Smooth muscle cell (in vitro differentiated cells): Measurements from ENCODE around the gene TAF6. TPM values are rescaled to one million over a fixed set of nuclear protein-coding genes. Genes with fewer than 3 reads are reported as not detected.

Source experiments
- DNase-seq: peaks from one replicate; lab custom pipeline; 2025; ENCODE audit not compliant: unreplicated experiment; lab: John Stamatoyannopoulos, UW
- H2AFZ ChIP-seq: fragments of 200-600 bp; sonication (generic); 2 replicates; pipeline ENCODE4 v1.6.0; 2016; ENCODE audit warnings: antibody characterized with exemption, low read depth, mild to moderate bottlenecking
- H3F3A ChIP-seq: fragments of 200-600 bp; sonication (generic); 2 replicates; pipeline ENCODE4 v1.6.0; 2017; ENCODE audit warnings: antibody characterized with exemption, low read depth
- H3K27ac ChIP-seq: fragments of 200-600 bp; sonication (generic); 2 replicates; pipeline ENCODE4 v1.5.1; 2016; ENCODE audit warnings: low read depth, mild to moderate bottlenecking
- H3K27me3 ChIP-seq: fragments of 200-600 bp; sonication (generic); 2 replicates; pipeline ENCODE4 v1.6.1; 2016; ENCODE audit warnings: low read depth, mild to moderate bottlenecking
- H3K36me3 ChIP-seq: fragments of 200-600 bp; sonication (generic); 2 replicates; pipeline ENCODE4 v1.5.1; 2016; ENCODE audit warnings: low read depth
- H3K4me1 ChIP-seq: fragments of 200-600 bp; sonication (generic); 2 replicates; pipeline ENCODE4 v1.5.1; 2016; ENCODE audit warnings: low read depth
- H3K4me2 ChIP-seq: fragments of 200-600 bp; sonication (generic); 2 replicates; pipeline ENCODE4 v1.6.0; 2016; ENCODE audit warnings: mild to moderate bottlenecking
- H3K4me3 ChIP-seq: fragments of 200-600 bp; sonication (generic); 2 replicates; pipeline ENCODE4 v1.5.1; 2016; ENCODE audit warnings: mild to moderate bottlenecking
- H3K79me2 ChIP-seq: fragments of 200-600 bp; sonication (generic); 2 replicates; pipeline ENCODE4 v1.6.0; 2016; ENCODE audit warnings: low read depth, mild to moderate bottlenecking
- H3K9ac ChIP-seq: fragments of 200-600 bp; sonication (generic); 2 replicates; pipeline ENCODE4 v1.6.0; 2016; ENCODE audit warnings: low read depth
- H3K9me3 ChIP-seq: fragments of 200-600 bp; sonication (generic); replicated peaks from 2 replicates; pipeline ENCODE4 v1.5.1; 2016; ENCODE audit warnings: low read depth
- H4K20me1 ChIP-seq: fragments of 200-600 bp; sonication (generic); 2 replicates; pipeline ENCODE4 v1.6.0; 2016; ENCODE audit warnings: low read depth
- WGBS: methylation state at CpG from one replicate; pipeline ENCODE4 v1.1.7; 2016; ENCODE audit warnings: low lambda C conversion rate; 5-methylcytosine and 5-hydroxymethylcytosine counted together
- polyA plus RNA-seq: library from polyadenylated mRNA; unstranded; fragments of >200 nt; fragmentation: Nextera tagmentation; extraction: Ambion mirVana; gene quantifications from 2 replicates; pipeline ENCODE4 v1.2.1, GENCODE V29; 2016
- total RNA-seq: library from RNA; depleted of rRNA; stranded (reverse); fragments of >200 nt; gene quantifications from 2 replicates; pipeline ENCODE4 v1.2.3, GENCODE V29; 2014
- TF ChIP-seq, protein P1 (sequence below): fragments of 200-600 bp; sonication (generic); IDR thresholded peaks from 2 replicates; pipeline ENCODE4 v1.5.1; 2017; ENCODE audit warnings: borderline replicate concordance, mild to moderate bottlenecking, antibody characterized with exemption; ENCODE audit not compliant: insufficient read depth, poor library complexity, severe bottlenecking

TAF6 gene
- total and polyA plus RNA-seq, 2 experiments from 2014 or later = 26.6 to 78.0 TPM

DNA sequence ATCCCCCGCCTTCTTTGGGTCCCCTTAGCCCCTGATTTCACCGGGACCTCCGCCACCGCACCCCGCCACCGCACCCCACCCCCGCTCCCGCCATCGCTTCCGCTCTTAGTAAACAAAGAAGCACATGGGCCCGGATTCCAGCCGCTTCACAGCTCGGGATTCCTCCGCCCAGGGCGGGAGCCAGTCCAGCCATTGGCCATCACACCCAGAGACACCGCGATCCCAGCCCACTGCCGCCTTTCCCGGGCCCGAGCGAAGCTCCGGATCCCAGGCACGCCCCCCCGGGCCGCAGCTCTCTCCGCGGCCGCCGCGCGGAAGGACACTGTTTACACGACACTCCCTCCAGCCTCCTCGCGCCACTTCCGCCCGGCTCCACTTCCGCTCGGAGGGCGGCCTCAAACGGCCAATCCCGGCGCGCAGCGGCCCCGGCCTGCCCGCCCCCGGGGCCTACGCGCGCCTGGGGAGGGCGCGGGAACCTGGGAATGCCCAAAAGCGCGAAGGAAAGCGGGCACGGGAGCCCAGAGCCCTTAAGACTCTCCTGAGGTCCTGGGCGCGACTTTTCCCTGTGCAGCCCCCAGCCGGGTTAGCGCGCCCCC, 18.6 kb downstream of the TAF6 start:
- H3K4me3 ChIP-seq = peak overlapping the region; percentile 93
- H3K9me3 ChIP-seq = no peaks in the 10 kb centered on the region
- no peak overlapping the region for H2AFZ ChIP-seq
- DNase-seq = peak; percentile 86
- WGBS = 1% methylated on average over 57 of the region's 61 CpGs
- no peaks in the 10 kb centered on the region for H3K27me3 ChIP-seq
- peak overlapping the region; percentile 97 for H3K9ac ChIP-seq
- H3K4me2 ChIP-seq = peak overlapping the region; percentile 100
- TF ChIP-seq, protein P1, sequence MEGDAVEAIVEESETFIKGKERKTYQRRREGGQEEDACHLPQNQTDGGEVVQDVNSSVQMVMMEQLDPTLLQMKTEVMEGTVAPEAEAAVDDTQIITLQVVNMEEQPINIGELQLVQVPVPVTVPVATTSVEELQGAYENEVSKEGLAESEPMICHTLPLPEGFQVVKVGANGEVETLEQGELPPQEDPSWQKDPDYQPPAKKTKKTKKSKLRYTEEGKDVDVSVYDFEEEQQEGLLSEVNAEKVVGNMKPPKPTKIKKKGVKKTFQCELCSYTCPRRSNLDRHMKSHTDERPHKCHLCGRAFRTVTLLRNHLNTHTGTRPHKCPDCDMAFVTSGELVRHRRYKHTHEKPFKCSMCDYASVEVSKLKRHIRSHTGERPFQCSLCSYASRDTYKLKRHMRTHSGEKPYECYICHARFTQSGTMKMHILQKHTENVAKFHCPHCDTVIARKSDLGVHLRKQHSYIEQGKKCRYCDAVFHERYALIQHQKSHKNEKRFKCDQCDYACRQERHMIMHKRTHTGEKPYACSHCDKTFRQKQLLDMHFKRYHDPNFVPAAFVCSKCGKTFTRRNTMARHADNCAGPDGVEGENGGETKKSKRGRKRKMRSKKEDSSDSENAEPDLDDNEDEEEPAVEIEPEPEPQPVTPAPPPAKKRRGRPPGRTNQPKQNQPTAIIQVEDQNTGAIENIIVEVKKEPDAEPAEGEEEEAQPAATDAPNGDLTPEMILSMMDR = no peak
- peaks cover 25% of the 10 kb centered on the region for H3K79me2 ChIP-seq
- peaks cover 19% of the 10 kb centered on the region for H3K36me3 ChIP-seq
- H3K27ac ChIP-seq = peak overlapping the region; percentile 99
- H3K4me1 ChIP-seq = peaks cover 15% of the 10 kb centered on the region
- H4K20me1 ChIP-seq = peaks cover 14% of the 10 kb centered on the region
- peaks cover 11% of the 10 kb centered on the region for H3F3A ChIP-seq

DNA sequence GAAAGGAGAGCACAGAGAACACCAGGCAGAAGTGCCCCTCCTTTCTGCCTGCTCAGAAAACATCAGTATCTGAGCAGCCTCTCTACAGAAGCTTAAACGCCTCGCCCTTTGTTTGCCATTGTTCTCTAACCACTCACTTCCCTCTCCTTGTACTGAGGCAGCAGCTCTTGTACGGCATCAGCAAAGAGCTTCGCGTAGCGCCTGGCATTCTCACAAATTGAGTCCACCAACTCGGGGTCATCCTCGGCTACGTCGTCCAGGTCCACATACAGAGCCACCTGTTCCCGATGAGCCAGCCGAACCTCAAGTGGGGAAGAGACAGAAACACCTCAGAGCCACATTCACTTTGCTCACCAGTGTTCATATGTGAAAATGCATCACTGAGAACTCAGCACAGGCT, 19.7 kb downstream of the TAF6 start:
- H3K9me3 ChIP-seq = no peaks in the 10 kb centered on the region
- H3K4me2 ChIP-seq = peak overlapping the region; percentile 100
- H3K27me3 ChIP-seq = no peaks in the 10 kb centered on the region
- H2AFZ ChIP-seq = no peak overlapping the region
- 92% methylated on average over 12 of the region's 12 CpGs for WGBS
- H3K36me3 ChIP-seq = peaks cover 19% of the 10 kb centered on the region
- peaks cover 25% of the 10 kb centered on the region for H3K79me2 ChIP-seq
- DNase-seq = no peak
- H3K4me3 ChIP-seq = peak overlapping the region; percentile 93
- peaks cover 15% of the 10 kb centered on the region for H3K4me1 ChIP-seq
- H4K20me1 ChIP-seq = peaks cover 14% of the 10 kb centered on the region
- H3K9ac ChIP-seq = peak overlapping the region; percentile 97
- H3F3A ChIP-seq = peaks cover 11% of the 10 kb centered on the region
- TF ChIP-seq, protein P1 = no peak
- no peak overlapping the region for H3K27ac ChIP-seq

DNA sequence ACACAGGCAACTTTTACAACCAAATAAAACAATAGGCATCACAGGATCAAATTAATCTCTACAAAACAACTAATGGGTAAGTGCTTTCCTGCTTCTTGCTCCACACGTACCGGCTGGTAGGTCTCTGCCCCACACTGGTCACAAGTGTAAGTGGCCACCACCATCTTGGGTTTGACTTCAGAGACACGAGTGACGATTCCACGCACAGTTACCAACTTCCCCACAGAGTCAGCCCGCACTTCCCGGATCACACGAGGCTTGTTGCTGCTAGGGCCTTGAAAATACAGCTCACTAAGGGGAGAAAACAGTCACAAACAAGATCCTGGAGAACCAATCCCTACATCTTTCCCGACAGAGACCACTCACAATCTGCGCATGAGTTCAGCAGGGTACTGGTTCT, 20.2 kb downstream of the TAF6 start:
- Histone ChIP-seq H3K27me3 (no peaks in the 10 kb centered on the region), H3K4me1 (peaks cover 15% of the 10 kb centered on the region), H3K4me3 (no peak overlapping the region), H2AFZ (no peak overlapping the region), H3K36me3 (peaks cover 19% of the 10 kb centered on the region), H4K20me1 (peaks cover 14% of the 10 kb centered on the region), H3K27ac (peak overlapping the region; percentile 11), H3K9ac (no peak overlapping the region), H3F3A (peaks cover 11% of the 10 kb centered on the region), H3K4me2 (no peak overlapping the region), H3K9me3 (no peaks in the 10 kb centered on the region), H3K79me2 (peaks cover 25% of the 10 kb centered on the region)
- 94% methylated on average over 10 of the region's 10 CpGs for WGBS
- no peak for DNase-seq
- TF ChIP-seq, protein P1 = no peak

DNA sequence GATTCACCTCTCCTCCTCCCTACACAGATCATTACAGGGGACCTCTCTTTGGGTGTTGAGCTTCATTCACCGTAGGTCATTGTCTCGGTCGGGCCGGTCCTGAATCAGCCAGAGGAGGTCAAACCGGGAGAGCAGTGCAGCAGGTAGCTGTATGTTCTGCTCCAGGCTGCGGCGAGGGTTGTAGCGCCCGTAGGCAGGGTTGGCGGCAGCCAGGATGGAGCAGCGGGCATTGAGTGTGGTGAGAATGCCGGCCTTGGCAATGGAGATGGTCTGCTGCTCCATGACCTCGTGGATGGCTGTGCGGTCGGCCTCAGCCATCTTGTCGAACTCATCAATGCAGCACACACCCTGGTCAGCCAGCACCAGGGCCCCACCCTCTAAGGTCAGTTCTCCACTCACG, 23.5 kb downstream of the TAF6 start:
- H3K27ac ChIP-seq = no peak overlapping the region
- DNase-seq = no peak
- H3K4me1 ChIP-seq = peaks cover 15% of the 10 kb centered on the region
- 95% methylated on average over 13 of the region's 17 CpGs for WGBS
- no peak overlapping the region for H3K4me2 ChIP-seq
- peaks cover 9% of the 10 kb centered on the region for H4K20me1 ChIP-seq
- H2AFZ ChIP-seq = no peak overlapping the region
- peaks cover 25% of the 10 kb centered on the region for H3K79me2 ChIP-seq
- no peak overlapping the region for H3K4me3 ChIP-seq
- H3K9ac ChIP-seq = no peak overlapping the region
- H3K9me3 ChIP-seq = no peaks in the 10 kb centered on the region
- peaks cover 19% of the 10 kb centered on the region for H3K36me3 ChIP-seq
- H3K27me3 ChIP-seq = no peaks in the 10 kb centered on the region
- TF ChIP-seq, protein P1 = no peak
- peaks cover 26% of the 10 kb centered on the region for H3F3A ChIP-seq
